CD14-positive monocyte (primary cell): ENCODE data around the gene TOX3. TPM values are rescaled to one million over a fixed set of nuclear protein-coding genes. Genes with fewer than 3 reads are reported as not detected.

Experiments used
- DNase-seq, 3 donors: peaks; one replicate each; pipeline ENCODE4 v3.0.0-alpha.2; 2011 to 2022
- H2AFZ ChIP-seq: 2 replicates; pipeline ENCODE4 v1.6.0; 2012; ENCODE audit warnings: mild to moderate bottlenecking, low read depth, low read length, inconsistent platforms; ENCODE audit not compliant: insufficient read depth, poor library complexity, severe bottlenecking
- H3K27ac ChIP-seq, 2 donors: 1 replicate in 1 of 2; 2 replicates in 1 of 2; pipeline ENCODE4 v1.5.1; 2012 to 2013; ENCODE audit warnings: low read length in 2 of 2, control low read depth in 1 of 2, inconsistent platforms in 1 of 2, low read depth in 1 of 2, mild to moderate bottlenecking in 1 of 2
- H3K27me3 ChIP-seq, 2 donors: one replicate each; pipeline versions ENCODE4 v1.6.0 to v1.6.1; 2011 to 2013; ENCODE audit warnings: low read length in 2 of 2; ENCODE audit not compliant: control insufficient read depth in 2 of 2, insufficient read depth in 2 of 2
- H3K36me3 ChIP-seq, 2 donors: replicated peaks in 1 of 2; 1 replicate in 1 of 2; 2 replicates in 1 of 2; pipeline versions ENCODE4 v1.5.1 to v1.6.1; 2012 to 2013; ENCODE audit warnings: low read length in 2 of 2, control low read depth in 1 of 2, inconsistent platforms in 1 of 2, mild to moderate bottlenecking in 1 of 2; ENCODE audit not compliant: insufficient read depth in 2 of 2, control insufficient read depth in 1 of 2
- H3K4me1 ChIP-seq, 2 donors: 1 replicate in 1 of 2; 2 replicates in 1 of 2; pipeline versions ENCODE4 v1.5.1 to v1.6.1; 2012 to 2013; ENCODE audit warnings: low read length in 2 of 2, control low read depth in 1 of 2, inconsistent platforms in 1 of 2, mild to moderate bottlenecking in 1 of 2, moderate library complexity in 1 of 2; ENCODE audit not compliant: insufficient read depth in 2 of 2, control insufficient read depth in 1 of 2
- H3K4me2 ChIP-seq: replicated peaks from 2 replicates; pipeline ENCODE3; 2012; ENCODE audit warnings: low read length, moderate library complexity, mild to moderate bottlenecking; ENCODE audit not compliant: poor library complexity, severe bottlenecking; ENCODE audit errors: extremely low read depth
- H3K4me3 ChIP-seq, 3 experiments: fragments of 200-600 bp in 1 of 3; sonication (generic) in 1 of 3; replicated peaks in 1 of 3; 1 replicate in 2 of 3; 2 replicates in 1 of 3; pipeline ENCODE4 v1.5.1; 2011 to 2013; ENCODE audit warnings: low read length in 3 of 3, mild to moderate bottlenecking in 3 of 3, control low read depth in 2 of 3, low read depth in 2 of 3, inconsistent platforms in 1 of 3, moderate library complexity in 1 of 3
- H3K79me2 ChIP-seq: 2 replicates; pipeline ENCODE4 v1.6.0; 2012; ENCODE audit warnings: mild to moderate bottlenecking, control low read depth, inconsistent platforms, low read length, moderate library complexity; ENCODE audit not compliant: insufficient read depth
- H3K9ac ChIP-seq: 2 replicates; pipeline ENCODE4 v1.6.0; 2017; ENCODE audit warnings: low read length, mild to moderate bottlenecking; ENCODE audit not compliant: insufficient read depth, poor library complexity, severe bottlenecking
- H3K9me3 ChIP-seq, 2 donors: replicated peaks in 1 of 2; 1 replicate in 1 of 2; 2 replicates in 1 of 2; pipeline versions ENCODE4 v1.5.1 to v1.6.1; 2012 to 2013; ENCODE audit warnings: low read length in 2 of 2, control low read depth in 1 of 2; ENCODE audit not compliant: control insufficient read depth in 1 of 2, insufficient read depth in 1 of 2
- H4K20me1 ChIP-seq: 2 replicates; pipeline ENCODE4 v1.6.0; 2012; ENCODE audit warnings: mild to moderate bottlenecking, low read length, control low read depth, moderate library complexity; ENCODE audit not compliant: insufficient read depth
- H3K27ac Mint-ChIP-seq, 7 donors: one replicate each; pipeline ENCODE4 v1.8.0; 2020; ENCODE audit warnings: mild to moderate bottlenecking in 7 of 7, mixed read lengths in 7 of 7, moderate library complexity in 6 of 7, inconsistent platforms in 2 of 7
- H3K27me3 Mint-ChIP-seq, 3 donors: one replicate each; pipeline ENCODE4 v1.8.0; 2021 to 2022; ENCODE audit warnings: low read depth in 3 of 3, mild to moderate bottlenecking in 3 of 3, mixed read lengths in 3 of 3, moderate library complexity in 3 of 3, inconsistent platforms in 1 of 3
- H3K36me3 Mint-ChIP-seq, 2 donors: one replicate each; pipeline ENCODE4 v1.8.0; 2020; ENCODE audit warnings: mixed read lengths in 2 of 2, inconsistent platforms in 1 of 2, mild to moderate bottlenecking in 1 of 2
- H3K4me1 Mint-ChIP-seq: one replicate; pipeline ENCODE4 v1.8.0; 2020; ENCODE audit warnings: mild to moderate bottlenecking, mixed read lengths
- H3K4me3 Mint-ChIP-seq, 2 donors: one replicate each; pipeline ENCODE4 v1.8.0; 2020; ENCODE audit warnings: mild to moderate bottlenecking in 2 of 2, mixed read lengths in 2 of 2, moderate library complexity in 1 of 2
- H3K9me3 Mint-ChIP-seq, 7 donors: one replicate each; pipeline ENCODE4 v1.8.0; 2020 to 2022; ENCODE audit warnings: mixed read lengths in 7 of 7, mild to moderate bottlenecking in 6 of 7, moderate library complexity in 6 of 7, inconsistent platforms in 2 of 7
- WGBS: methylation state at CpG from one replicate; pipeline ENCODE4 v1.1.5; 2013; ENCODE audit warnings: missing lambda C conversion rate; ENCODE audit not compliant: insufficient coverage; 5-methylcytosine and 5-hydroxymethylcytosine counted together
- intact Hi-C, 2 donors: fragments of 100-400 bp; cut with micrococcal nuclease; formaldehyde crosslinking; loops; one replicate each; pipeline versions ENCODE4 v1.15.0 to v1.15.1; 2023
- polyA plus RNA-seq, 3 donors: library from polyadenylated mRNA; depleted of rRNA in 1 of 3; unstranded in 2 of 3; stranded (reverse) in 1 of 3; fragments of 300-500 nt in 2 of 3; fragments of >200 nt in 1 of 3; fragmentation: Illumina TruSeq in 2 of 3; gene quantifications; 1 replicate in 2 of 3; 2 replicates in 1 of 3; pipeline ENCODE4 v1.2.3, GENCODE V29; 2012 to 2021
- TF ChIP-seq, protein P1 (sequence below): fragments of 200-600 bp; IDR thresholded peaks from one replicate; pipeline ENCODE4 v1.8.0; 2022; ENCODE audit warnings: antibody characterized with exemption, mild to moderate bottlenecking

The TOX3 gene
- polyA plus RNA-seq, 3 donors, result not detected

DNA sequence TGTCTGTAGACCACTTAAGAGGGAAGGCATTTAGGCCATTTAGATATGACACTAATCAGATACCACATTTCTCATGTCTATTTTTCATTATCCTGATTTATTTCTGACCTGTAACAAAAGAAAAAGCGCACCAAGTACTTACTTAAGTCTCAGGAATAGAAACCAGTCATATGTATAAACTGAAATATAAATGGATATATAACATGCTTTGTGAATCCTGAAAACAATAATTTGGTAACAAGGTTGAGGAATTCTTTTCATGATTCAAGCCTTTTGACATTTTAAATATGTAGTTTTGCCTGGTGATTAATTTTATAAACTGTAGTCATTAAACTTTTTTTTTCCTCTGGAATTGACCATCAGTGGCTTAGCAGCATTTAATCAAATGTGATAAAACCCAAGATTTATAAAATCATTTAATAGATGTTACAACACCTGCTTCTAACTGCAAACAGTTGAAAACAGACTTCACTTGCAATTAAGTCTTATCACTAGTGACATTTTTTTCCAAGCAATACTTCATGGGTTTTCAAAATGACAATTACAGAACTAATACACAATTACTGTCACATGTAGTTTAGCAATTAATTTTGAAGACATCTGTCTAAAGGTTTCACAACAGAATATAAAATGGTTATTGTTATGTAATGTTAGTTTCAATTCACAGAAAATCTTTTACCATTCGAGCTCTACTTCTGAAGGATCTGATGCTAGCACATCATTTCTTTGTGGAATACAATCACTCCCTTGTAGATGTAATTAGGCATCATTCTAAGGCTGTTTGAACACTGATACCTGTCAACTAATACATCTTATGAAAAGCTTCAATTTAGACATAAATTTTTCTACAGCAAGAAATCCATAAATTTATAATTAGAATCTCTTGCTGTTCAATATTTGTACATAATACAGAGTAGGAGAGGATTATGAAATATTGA is 110.3 kb downstream of the TOX3 start:
- Histone ChIP-seq H3K27me3 (no peaks in the 10 kb centered on the region), H3K4me3 (no peak overlapping the region), H3K4me1 (no peaks in the 10 kb centered on the region), H3K4me2 (no peak overlapping the region), H3K36me3 (no peaks in the 10 kb centered on the region), H2AFZ (no peak overlapping the region), H3K27ac (no peak overlapping the region), H3K79me2 (no peaks in the 10 kb centered on the region), H3K9me3 (peaks cover 4 to 5% of the 10 kb centered on the region in 2 donors), H3K9ac (no peak overlapping the region), H4K20me1 (no peaks in the 10 kb centered on the region)
- Mint-ChIP-seq H3K27ac (no peak overlapping the region), H3K9me3 (peaks cover 0 to 8% (median 3%) of the 10 kb centered on the region in 7 donors), H3K27me3 (peaks cover 0 to under 1% (median 0%) of the 10 kb centered on the region in 3 donors), H3K4me1 (no peaks in the 10 kb centered on the region), H3K36me3 (no peaks in the 10 kb centered on the region), H3K4me3 (no peak overlapping the region)
- no peak for DNase-seq
- TF ChIP-seq, protein P1, sequence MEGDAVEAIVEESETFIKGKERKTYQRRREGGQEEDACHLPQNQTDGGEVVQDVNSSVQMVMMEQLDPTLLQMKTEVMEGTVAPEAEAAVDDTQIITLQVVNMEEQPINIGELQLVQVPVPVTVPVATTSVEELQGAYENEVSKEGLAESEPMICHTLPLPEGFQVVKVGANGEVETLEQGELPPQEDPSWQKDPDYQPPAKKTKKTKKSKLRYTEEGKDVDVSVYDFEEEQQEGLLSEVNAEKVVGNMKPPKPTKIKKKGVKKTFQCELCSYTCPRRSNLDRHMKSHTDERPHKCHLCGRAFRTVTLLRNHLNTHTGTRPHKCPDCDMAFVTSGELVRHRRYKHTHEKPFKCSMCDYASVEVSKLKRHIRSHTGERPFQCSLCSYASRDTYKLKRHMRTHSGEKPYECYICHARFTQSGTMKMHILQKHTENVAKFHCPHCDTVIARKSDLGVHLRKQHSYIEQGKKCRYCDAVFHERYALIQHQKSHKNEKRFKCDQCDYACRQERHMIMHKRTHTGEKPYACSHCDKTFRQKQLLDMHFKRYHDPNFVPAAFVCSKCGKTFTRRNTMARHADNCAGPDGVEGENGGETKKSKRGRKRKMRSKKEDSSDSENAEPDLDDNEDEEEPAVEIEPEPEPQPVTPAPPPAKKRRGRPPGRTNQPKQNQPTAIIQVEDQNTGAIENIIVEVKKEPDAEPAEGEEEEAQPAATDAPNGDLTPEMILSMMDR, result no peak
- intact Hi-C loops, result no loop called here
- WGBS, result no CpG with 5 or more reads among the region's 2 CpGs

GRCh38 chr16:52434224-52434623 is 112.7 kb downstream of the TOX3 start:
- no peaks in the 10 kb centered on the region for H3K4me1 Mint-ChIP-seq
- H2AFZ ChIP-seq, result no peak overlapping the region
- H3K9me3 Mint-ChIP-seq, result peaks cover 0 to 2% (median 0%) of the 10 kb centered on the region in 7 donors
- no peaks in the 10 kb centered on the region for H3K4me1 ChIP-seq
- H3K36me3 ChIP-seq, result no peaks in the 10 kb centered on the region
- H3K27me3 Mint-ChIP-seq, result peaks cover 0 to 1% (median 0%) of the 10 kb centered on the region in 3 donors
- no peak overlapping the region for H3K4me2 ChIP-seq
- no peak overlapping the region for H3K9ac ChIP-seq
- no peaks in the 10 kb centered on the region for H3K9me3 ChIP-seq
- DNase-seq, result no peak
- no peak overlapping the region for H3K27ac Mint-ChIP-seq
- H3K36me3 Mint-ChIP-seq, result no peaks in the 10 kb centered on the region
- no peak overlapping the region for H3K4me3 ChIP-seq
- H3K79me2 ChIP-seq, result no peaks in the 10 kb centered on the region
- no peaks in the 10 kb centered on the region for H4K20me1 ChIP-seq
- intact Hi-C loops, result no loop called here
- 100% methylated on average over 1 of the region's 1 CpG for WGBS
- TF ChIP-seq, protein P1, result no peak
- H3K4me3 Mint-ChIP-seq, result no peak overlapping the region
- no peak overlapping the region for H3K27ac ChIP-seq
- H3K27me3 ChIP-seq, result no peaks in the 10 kb centered on the region
